ENCODE measurements around the gene CILP.

- TF ChIP-seq CTCF (conservative IDR thresholded peaks at IDR 0.05; ENCODE audit: low read length): no peak
- no peak for TF ChIP-seq EZH2phosphoT487 (IDR thresholded peaks at IDR 0.05; ENCODE audit: borderline replicate concordance, low read depth, low read length)
Observed at GRCh38 chr15:65175511-65175910, 35.8 kb downstream of the CILP start.

Data from OCI-LY7 (cell line).